KMS-11 (cell line): Measurements from ENCODE around the gene C15orf62.

Experiments
- H2AFZ ChIP-seq: fragments of 200-600 bp; sonication (generic); 2 replicates; pipeline ENCODE4 v1.6.1; 2016; ENCODE audit warnings: antibody characterized with exemption, mixed run types, low read depth
- H3K27ac ChIP-seq: fragments of 200-600 bp; sonication (generic); 2 replicates; pipeline ENCODE4 v1.6.1; 2016; ENCODE audit warnings: mild to moderate bottlenecking, mixed run types
- H3K27me3 ChIP-seq: fragments of 200-600 bp; sonication (generic); 2 replicates; pipeline ENCODE4 v1.6.1; 2017; ENCODE audit warnings: mild to moderate bottlenecking, low read depth, mixed run types, moderate library complexity; ENCODE audit not compliant: insufficient read depth
- H3K36me3 ChIP-seq: fragments of 200-600 bp; sonication (generic); 2 replicates; pipeline ENCODE4 v1.6.1; 2017; ENCODE audit warnings: mild to moderate bottlenecking, mixed run types; ENCODE audit not compliant: insufficient read depth
- H3K4me1 ChIP-seq: fragments of 200-600 bp; sonication (generic); 2 replicates; pipeline ENCODE4 v1.6.1; 2016; ENCODE audit warnings: mild to moderate bottlenecking, low read depth, mixed run types; ENCODE audit not compliant: poor library complexity, severe bottlenecking
- H3K4me2 ChIP-seq: fragments of 200-600 bp; sonication (generic); 2 replicates; pipeline ENCODE4 v1.7.0; 2016; ENCODE audit warnings: mild to moderate bottlenecking, mixed run types
- H3K4me3 ChIP-seq: fragments of 200-600 bp; sonication (generic); IDR thresholded peaks from 2 replicates; pipeline ENCODE4 v1.6.1; 2017; ENCODE audit warnings: low read depth, low read length, mixed read lengths; ENCODE audit not compliant: insufficient read depth
- H3K79me2 ChIP-seq: fragments of 200-600 bp; sonication (generic); 2 replicates; pipeline ENCODE4 v1.6.1; 2016; ENCODE audit warnings: low read depth, mixed run types; ENCODE audit not compliant: insufficient read depth
- H3K9ac ChIP-seq: fragments of 200-600 bp; sonication (generic); 2 replicates; pipeline ENCODE4 v1.6.1; 2016; ENCODE audit warnings: mild to moderate bottlenecking, mixed run types
- H4K20me1 ChIP-seq: fragments of 200-600 bp; sonication (generic); 2 replicates; pipeline ENCODE4 v1.6.1; 2016; ENCODE audit warnings: mild to moderate bottlenecking, mixed run types; ENCODE audit not compliant: insufficient read depth
- CTCF ChIP-seq: fragments of 200-600 bp; sonication (generic); conservative IDR thresholded peaks from 2 replicates; pipeline ENCODE4 v1.6.1; 2017; ENCODE audit warnings: low read depth, mild to moderate bottlenecking, antibody characterized with exemption, low read length, moderate library complexity, mixed read lengths

The C15orf62 gene

GRCh38 chr15:40812721-40813425, 43.1 kb downstream of the C15orf62 start:
- TF ChIP-seq CTCF, result no peak
- H3K36me3 ChIP-seq, result no peaks in the 10 kb centered on the region

GRCh38 chr15:40815042-40815698, 45.4 kb downstream of the C15orf62 start:
- Histone ChIP-seq H3K27ac (no peak overlapping the region), H4K20me1 (no peaks in the 10 kb centered on the region), H3K79me2 (no peaks in the 10 kb centered on the region), H3K4me2 (no peak overlapping the region), H3K36me3 (no peaks in the 10 kb centered on the region), H3K4me3 (no peak overlapping the region), H3K4me1 (peaks cover 4% of the 10 kb centered on the region), H2AFZ (no peak overlapping the region), H3K27me3 (no peaks in the 10 kb centered on the region), H3K9ac (no peak overlapping the region)
- no peak for TF ChIP-seq CTCF

More at GRCh38 chr15:40812721-40813425, 43.1 kb downstream of the C15orf62 start:
- H3K4me3 ChIP-seq, result no peak overlapping the region
- H3K27ac ChIP-seq, result no peak overlapping the region
- peaks cover 10% of the 10 kb centered on the region for H3K4me1 ChIP-seq
- no peak overlapping the region for H3K4me2 ChIP-seq
- H3K27me3 ChIP-seq, result no peaks in the 10 kb centered on the region
- no peaks in the 10 kb centered on the region for H3K79me2 ChIP-seq
- no peaks in the 10 kb centered on the region for H4K20me1 ChIP-seq
- H2AFZ ChIP-seq, result no peak overlapping the region
- H3K9ac ChIP-seq, result no peak overlapping the region

- TF ChIP-seq CTCF, result no peak
- H3K4me1 ChIP-seq, result peaks cover 4% of the 10 kb centered on the region
- no peaks in the 10 kb centered on the region for H4K20me1 ChIP-seq
- H3K27me3 ChIP-seq, result no peaks in the 10 kb centered on the region
- no peak overlapping the region for H3K27ac ChIP-seq
- H3K79me2 ChIP-seq, result no peaks in the 10 kb centered on the region
- H2AFZ ChIP-seq, result no peak overlapping the region
- H3K36me3 ChIP-seq, result no peaks in the 10 kb centered on the region
- no peak overlapping the region for H3K9ac ChIP-seq
- no peak overlapping the region for H3K4me3 ChIP-seq
- H3K4me2 ChIP-seq, result no peak overlapping the region
Measured at GRCh38 chr15:40819048-40819447, 49.3 kb downstream of the C15orf62 start.

- Histone ChIP-seq H3K27me3 (no peaks in the 10 kb centered on the region), H3K4me3 (no peak overlapping the region), H3K27ac (no peak overlapping the region), H3K79me2 (no peaks in the 10 kb centered on the region), H3K36me3 (no peaks in the 10 kb centered on the region), H4K20me1 (no peaks in the 10 kb centered on the region), H2AFZ (no peak overlapping the region), H3K9ac (no peak overlapping the region), H3K4me2 (no peak overlapping the region), H3K4me1 (no peaks in the 10 kb centered on the region)
- TF ChIP-seq CTCF, result no peak
Measured at GRCh38 chr15:40821195-40821594, 51.4 kb downstream of the C15orf62 start.
